Renal pelvis (tissue), 4 donors: ENCODE data around the gene FTO. TPM values are rescaled to one million over a fixed set of nuclear protein-coding genes. Genes with fewer than 3 reads are reported as not detected.
"Not testable (repeated sequence)": the region's sequence is repeated elsewhere in the genome, so short reads cannot be mapped to it uniquely, and the experiment has no call there.

Experiments
- DNase-seq: peaks from one replicate; pipeline ENCODE4 v3.0.0-alpha.2; 2013
- polyA plus RNA-seq, 3 donors: library from polyadenylated mRNA; unstranded; fragments of 120-200 nt; gene quantifications; one replicate each; pipeline ENCODE4 v1.2.1, GENCODE V29; 2013; ENCODE audit not compliant: insufficient read length in 3 of 3

FTO gene
- polyA plus RNA-seq, 3 donors: 82.7 to 94.4 (median 84.9) TPM

- no peak for DNase-seq
These were observed 471.8 kb downstream of the FTO start for GRCh38 chr16:54175552-54176375.

- DNase-seq: no peak
These were observed 472.5 kb downstream of the FTO start for GRCh38 chr16:54176376-54176901.

GRCh38 chr16:54177052-54177861 lies 473.3 kb downstream of the FTO start:
- no peak for DNase-seq

- DNase-seq: no peak
These were observed 474.0 kb downstream of the FTO start for GRCh38 chr16:54177862-54178477.

- DNase-seq: no peak
These were observed 474.6 kb downstream of the FTO start for GRCh38 chr16:54178478-54178976.

- DNase-seq: no peak
These were observed 476.7 kb downstream of the FTO start for GRCh38 chr16:54180421-54181359.

GRCh38 chr16:54181683-54182329 lies 477.9 kb downstream of the FTO start:
- DNase-seq: not testable (repeated sequence)

GRCh38 chr16:54185045-54185444 lies 481.1 kb downstream of the FTO start:
- DNase-seq: no peak

- DNase-seq: no peak
These were observed 487.2 kb downstream of the FTO start for GRCh38 chr16:54191163-54191562.

- no peak for DNase-seq
These were observed 487.6 kb downstream of the FTO start for GRCh38 chr16:54191592-54191991.

GRCh38 chr16:54193013-54193664 lies 489.2 kb downstream of the FTO start:
- no peak for DNase-seq

- peak; percentile 77 for DNase-seq
These were observed 489.8 kb downstream of the FTO start for GRCh38 chr16:54193665-54194333.

- no peak for DNase-seq
These were observed 490.4 kb downstream of the FTO start for GRCh38 chr16:54194334-54194743.

GRCh38 chr16:54197758-54198157 lies 493.8 kb downstream of the FTO start:
- DNase-seq: no peak

GRCh38 chr16:54199487-54200160 lies 495.7 kb downstream of the FTO start:
- DNase-seq: no peak

- no peak for DNase-seq
These were observed 496.2 kb downstream of the FTO start for GRCh38 chr16:54200161-54200534.

- no peak for DNase-seq
These were observed 496.8 kb downstream of the FTO start for GRCh38 chr16:54200720-54201119.

- no peak for DNase-seq
These were observed 497.2 kb downstream of the FTO start for GRCh38 chr16:54201200-54201599.
